ENCODE data around the gene PDGFD. TPM values are rescaled to one million over a fixed set of nuclear protein-coding genes. Genes with fewer than 3 reads are reported as not detected.

Gene PDGFD
- total RNA-seq, 4 donors from 2014 or later = 4.4 to 7.2 (median 5.2) TPM

DNA sequence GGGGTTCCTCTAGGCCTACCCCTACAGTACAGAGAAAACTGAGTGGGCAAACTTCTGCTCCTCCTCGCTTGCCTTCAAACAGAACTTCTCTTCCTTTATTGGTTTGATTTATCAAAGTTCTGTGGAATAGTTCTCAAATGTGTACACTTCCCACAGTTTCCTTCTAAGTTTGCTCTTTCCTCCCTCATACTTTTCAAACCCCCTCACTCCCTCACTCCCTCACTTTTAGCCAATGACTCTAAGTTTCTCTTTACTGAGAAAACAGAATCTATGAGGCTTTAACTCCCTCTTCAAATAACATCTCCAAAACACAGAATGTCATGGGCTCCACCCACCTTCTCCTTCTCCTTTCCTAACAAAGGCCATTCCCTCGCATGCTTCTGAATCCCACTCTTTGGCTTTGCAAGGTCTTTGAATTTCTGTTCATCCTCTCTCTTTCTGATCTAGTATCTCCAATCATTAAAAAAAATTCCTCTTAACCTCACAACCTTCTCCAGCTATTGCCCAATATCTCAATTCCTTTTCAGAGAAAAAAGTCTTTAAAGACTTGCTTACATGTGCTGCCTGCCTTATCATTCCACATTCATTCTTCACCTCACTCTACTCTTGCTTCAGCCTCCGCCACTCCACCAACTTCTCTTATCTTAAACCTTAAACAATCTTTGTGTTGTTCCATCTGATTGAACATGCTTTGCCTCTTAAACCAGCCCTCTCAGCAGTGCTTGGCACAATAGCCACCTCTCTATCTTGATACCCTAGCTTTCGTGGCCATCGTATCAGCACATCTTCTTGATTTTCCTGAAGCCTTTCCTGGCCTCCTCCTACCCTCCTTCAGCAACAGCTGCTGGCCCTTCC is 70.3 kb downstream of the PDGFD start:
- 88% methylated on average over 5 of the region's 5 CpGs for WGBS
- H3K9me3 ChIP-seq = no peaks in the 10 kb centered on the region
- H3K27ac ChIP-seq = no peak overlapping the region
- H3K4me1 ChIP-seq = no peaks in the 10 kb centered on the region
- TF ChIP-seq, protein P1, sequence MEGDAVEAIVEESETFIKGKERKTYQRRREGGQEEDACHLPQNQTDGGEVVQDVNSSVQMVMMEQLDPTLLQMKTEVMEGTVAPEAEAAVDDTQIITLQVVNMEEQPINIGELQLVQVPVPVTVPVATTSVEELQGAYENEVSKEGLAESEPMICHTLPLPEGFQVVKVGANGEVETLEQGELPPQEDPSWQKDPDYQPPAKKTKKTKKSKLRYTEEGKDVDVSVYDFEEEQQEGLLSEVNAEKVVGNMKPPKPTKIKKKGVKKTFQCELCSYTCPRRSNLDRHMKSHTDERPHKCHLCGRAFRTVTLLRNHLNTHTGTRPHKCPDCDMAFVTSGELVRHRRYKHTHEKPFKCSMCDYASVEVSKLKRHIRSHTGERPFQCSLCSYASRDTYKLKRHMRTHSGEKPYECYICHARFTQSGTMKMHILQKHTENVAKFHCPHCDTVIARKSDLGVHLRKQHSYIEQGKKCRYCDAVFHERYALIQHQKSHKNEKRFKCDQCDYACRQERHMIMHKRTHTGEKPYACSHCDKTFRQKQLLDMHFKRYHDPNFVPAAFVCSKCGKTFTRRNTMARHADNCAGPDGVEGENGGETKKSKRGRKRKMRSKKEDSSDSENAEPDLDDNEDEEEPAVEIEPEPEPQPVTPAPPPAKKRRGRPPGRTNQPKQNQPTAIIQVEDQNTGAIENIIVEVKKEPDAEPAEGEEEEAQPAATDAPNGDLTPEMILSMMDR (IDR thresholded peaks at IDR 0.05) = no peak
- TF ChIP-seq POLR2A (IDR thresholded peaks at IDR 0.05) (no peak), POLR2AphosphoS5 (IDR thresholded peaks at IDR 0.05) (no peak), EP300 (IDR thresholded peaks at IDR 0.05) (no peak)
- H3K27me3 ChIP-seq = no peaks in the 10 kb centered on the region
- no peaks in the 10 kb centered on the region for H3K36me3 ChIP-seq
- H3K4me3 ChIP-seq = no peak overlapping the region
- DNase-seq (ENCODE audit: low spot score in 2 of 2) = no peak

DNA sequence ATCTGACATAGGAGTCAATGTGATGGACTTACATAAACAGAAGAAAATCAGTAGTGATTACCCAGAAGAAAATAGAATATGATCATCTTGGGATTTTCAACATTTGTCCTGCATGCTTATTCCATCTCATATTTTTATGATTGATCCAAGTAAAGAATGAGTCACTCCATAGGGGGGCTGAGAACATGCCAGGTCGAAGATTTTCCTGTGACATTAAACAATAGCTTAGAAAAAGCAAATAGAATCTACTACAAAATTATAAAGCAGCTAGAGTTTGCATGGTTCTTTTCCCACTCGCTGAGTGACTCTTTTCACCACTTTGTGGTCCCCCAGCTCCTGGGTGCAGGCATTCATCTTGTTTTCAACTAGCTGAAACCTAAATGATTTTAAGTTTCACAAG is 71.2 kb downstream of the PDGFD start:
- 82% methylated on average over 2 of the region's 2 CpGs for whole genome bisulfite sequencing
- no peaks in the 10 kb centered on the region for H3K27me3 ChIP-seq
- H3K36me3 ChIP-seq = no peaks in the 10 kb centered on the region
- H3K9me3 ChIP-seq = no peaks in the 10 kb centered on the region
- TF ChIP-seq, protein P1 (IDR thresholded peaks at IDR 0.05) = no peak
- no peak for TF ChIP-seq EP300 (IDR thresholded peaks at IDR 0.05)
- no peak for TF ChIP-seq POLR2A (IDR thresholded peaks at IDR 0.05)
- TF ChIP-seq POLR2AphosphoS5 (IDR thresholded peaks at IDR 0.05) = no peak
- DNase-seq (ENCODE audit: low spot score in 2 of 2) = no peak
- no peaks in the 10 kb centered on the region for H3K4me1 ChIP-seq
- H3K4me3 ChIP-seq = no peak overlapping the region
- no peak overlapping the region for H3K27ac ChIP-seq

GRCh38 chr11:104091281-104092096 is 72.5 kb downstream of the PDGFD start:
- WGBS = 79% methylated on average over 4 of the region's 4 CpGs
- no peak for DNase-seq (ENCODE audit: low spot score in 2 of 2)

DNA sequence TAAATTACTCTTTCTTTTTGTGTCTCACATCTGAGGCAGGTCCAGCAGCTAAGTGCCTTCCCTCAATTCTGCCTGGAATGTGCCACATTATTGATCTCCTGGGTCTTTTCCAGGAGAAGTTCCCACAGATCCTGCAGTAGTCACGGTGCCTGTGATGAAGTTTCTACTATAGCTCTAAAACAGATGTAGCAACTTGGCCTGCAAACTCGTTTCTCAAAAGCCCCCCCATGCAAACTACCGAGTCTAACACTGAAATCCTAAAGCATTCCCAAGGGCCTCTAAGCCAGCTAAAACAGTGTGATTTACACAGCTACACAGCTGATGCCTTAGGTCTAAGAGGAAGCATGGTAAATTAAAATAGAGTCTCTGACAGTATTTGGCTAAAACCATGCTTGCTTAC is 73.2 kb downstream of the PDGFD start:
- TF ChIP-seq POLR2AphosphoS5 (IDR thresholded peaks at IDR 0.05) (no peak), EP300 (IDR thresholded peaks at IDR 0.05) (no peak), POLR2A (IDR thresholded peaks at IDR 0.05) (no peak)
- TF ChIP-seq, protein P1 (IDR thresholded peaks at IDR 0.05) = no peak
- H3K36me3 ChIP-seq = no peaks in the 10 kb centered on the region
- H3K4me1 ChIP-seq = no peaks in the 10 kb centered on the region
- no peak for DNase-seq (ENCODE audit: low spot score in 2 of 2)
- no peak overlapping the region for H3K27ac ChIP-seq
- 50% methylated on average over 3 of the region's 3 CpGs for WGBS
- no peaks in the 10 kb centered on the region for H3K27me3 ChIP-seq
- H3K9me3 ChIP-seq = no peaks in the 10 kb centered on the region
- H3K4me3 ChIP-seq = no peak overlapping the region

More at GRCh38 chr11:104091281-104092096, 72.5 kb downstream of the PDGFD start:
- Histone ChIP-seq H3K27ac (no peak overlapping the region), H3K27me3 (no peaks in the 10 kb centered on the region), H3K4me1 (no peaks in the 10 kb centered on the region), H3K9me3 (no peaks in the 10 kb centered on the region), H3K4me3 (no peak overlapping the region), H3K36me3 (no peaks in the 10 kb centered on the region)
- TF ChIP-seq, protein P1 (IDR thresholded peaks at IDR 0.05) = no peak
- TF ChIP-seq POLR2AphosphoS5 (IDR thresholded peaks at IDR 0.05) (no peak), EP300 (IDR thresholded peaks at IDR 0.05) (no peak), POLR2A (IDR thresholded peaks at IDR 0.05) (no peak)

GRCh38 chr11:104089481-104089880 is 74.5 kb downstream of the PDGFD start:
- no peak overlapping the region for H3K4me3 ChIP-seq
- 73% methylated on average over 2 of the region's 2 CpGs for WGBS
- no peak overlapping the region for H3K27ac ChIP-seq
- no peaks in the 10 kb centered on the region for H3K27me3 ChIP-seq
- H3K9me3 ChIP-seq = no peaks in the 10 kb centered on the region
- H3K36me3 ChIP-seq = no peaks in the 10 kb centered on the region
- DNase-seq (ENCODE audit: low spot score in 2 of 2) = no peak
- TF ChIP-seq, protein P1 (IDR thresholded peaks at IDR 0.05) = no peak
- TF ChIP-seq POLR2A (IDR thresholded peaks at IDR 0.05) (no peak), EP300 (IDR thresholded peaks at IDR 0.05) (no peak), POLR2AphosphoS5 (IDR thresholded peaks at IDR 0.05) (no peak)
- H3K4me1 ChIP-seq = no peaks in the 10 kb centered on the region
